Activated CD8-positive, alpha-beta memory T cell treated with anti-CD3 and anti-CD28 coated beads for 24 hours (primary cell): ENCODE data around the gene SPATA31C1.
"Not testable (repeated sequence)": the region's sequence is repeated elsewhere in the genome, so short reads cannot be mapped to it uniquely, and the experiment has no call there.

Experiments used
- DNase-seq: peaks from one replicate; pipeline ENCODE4 v3.0.0-alpha.2; 2020

SPATA31C1 gene

DNA sequence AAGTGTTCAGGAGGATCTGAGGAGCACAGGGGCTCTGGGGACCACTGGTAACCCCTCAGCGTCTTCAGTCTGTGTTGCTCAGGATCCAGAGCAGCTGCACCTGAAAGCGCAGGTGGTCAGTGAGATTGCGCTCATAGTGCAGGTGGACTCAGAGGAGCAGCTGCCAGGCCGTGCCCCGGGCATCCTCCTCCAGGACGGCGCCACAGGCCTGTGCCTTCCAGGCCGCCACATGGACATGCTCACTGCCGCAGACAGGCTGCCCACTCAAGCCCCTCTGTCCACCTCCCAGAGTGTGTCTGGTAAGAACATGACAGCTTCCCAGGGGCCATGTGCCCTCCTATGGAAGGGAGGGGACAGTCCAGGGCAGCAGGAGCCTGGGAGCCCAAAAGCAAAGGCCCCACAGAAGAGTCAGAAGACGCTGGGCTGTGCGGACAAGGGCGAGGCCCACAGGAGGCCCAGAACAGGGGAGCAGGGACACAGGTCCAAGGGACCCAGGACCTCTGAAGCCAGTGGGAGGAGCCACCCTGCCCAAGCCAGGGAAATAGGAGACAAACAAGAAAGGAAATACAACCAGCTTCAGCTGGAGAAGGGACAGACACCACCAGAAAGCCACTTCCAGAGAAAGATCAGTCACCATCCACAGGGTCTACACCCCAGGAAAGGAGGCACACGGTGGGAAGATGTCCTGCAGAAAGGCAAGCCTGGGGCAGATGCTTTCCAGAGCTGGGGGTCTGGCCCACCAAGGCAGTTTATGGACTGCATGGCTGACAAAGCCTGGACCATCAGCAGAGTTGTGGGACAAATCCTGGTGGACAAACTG is 29.9 kb upstream of the SPATA31C1 start:
- DNase-seq = no peak

DNA sequence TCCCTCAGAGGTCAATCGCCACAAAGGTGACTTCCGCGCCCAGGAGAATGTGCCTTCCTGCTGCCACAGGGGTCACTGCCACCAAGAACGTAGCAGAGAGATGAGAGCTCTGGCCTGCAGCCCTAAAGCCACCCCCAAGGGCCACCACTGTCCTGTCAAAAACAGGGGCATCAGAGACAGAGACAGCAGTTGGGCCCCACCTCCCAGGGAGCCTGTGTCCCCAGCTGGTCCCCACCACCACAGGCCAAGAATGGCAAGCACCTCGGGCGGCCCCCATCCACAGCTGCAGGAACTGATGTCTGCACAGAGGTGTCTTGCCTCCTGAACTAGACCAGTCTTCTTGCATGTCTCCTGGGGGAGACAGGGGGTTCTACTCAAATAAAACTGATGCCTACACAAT is 29.3 kb upstream of the SPATA31C1 start:
- DNase-seq = no peak

DNA sequence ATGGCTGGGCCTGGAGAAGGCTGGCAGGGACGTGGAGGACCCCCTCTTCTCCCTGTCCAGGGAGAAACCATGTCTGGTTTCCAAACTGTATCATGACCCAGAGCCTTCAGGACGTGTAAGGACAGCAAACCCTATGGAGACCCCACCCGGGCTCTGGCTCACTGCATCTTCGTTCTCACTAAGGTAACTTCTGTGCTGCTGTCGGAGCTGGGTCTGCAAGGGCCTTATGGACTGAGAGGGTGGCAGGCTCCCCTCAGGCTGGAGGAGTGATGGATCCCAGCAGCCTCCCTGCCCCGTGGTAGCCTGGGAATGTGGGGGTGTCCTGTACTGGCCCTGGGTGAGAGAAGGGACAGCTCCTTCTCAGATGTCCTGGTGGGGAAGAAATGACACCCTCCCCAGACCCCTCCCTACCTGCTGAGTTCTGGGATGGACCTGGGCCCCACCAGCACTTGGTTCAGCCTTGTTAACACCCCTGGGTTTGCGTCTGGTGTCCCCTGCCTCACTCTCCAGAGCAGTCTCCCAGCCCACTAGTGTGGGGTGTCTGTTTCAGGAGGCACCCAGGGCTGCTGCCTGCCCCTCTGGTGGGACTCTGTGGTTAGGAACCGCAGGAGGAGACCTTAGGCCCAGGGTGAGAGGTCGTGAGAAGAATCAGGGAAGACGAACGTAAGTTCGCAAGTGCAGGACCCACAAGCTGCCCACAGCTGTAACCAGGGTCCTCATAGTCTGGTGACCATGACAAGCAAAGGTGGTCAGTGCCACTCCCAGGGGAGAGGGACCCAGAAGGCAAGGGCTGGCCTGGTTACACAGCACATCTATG is 28.5 kb upstream of the SPATA31C1 start:
- no peak for DNase-seq

DNA sequence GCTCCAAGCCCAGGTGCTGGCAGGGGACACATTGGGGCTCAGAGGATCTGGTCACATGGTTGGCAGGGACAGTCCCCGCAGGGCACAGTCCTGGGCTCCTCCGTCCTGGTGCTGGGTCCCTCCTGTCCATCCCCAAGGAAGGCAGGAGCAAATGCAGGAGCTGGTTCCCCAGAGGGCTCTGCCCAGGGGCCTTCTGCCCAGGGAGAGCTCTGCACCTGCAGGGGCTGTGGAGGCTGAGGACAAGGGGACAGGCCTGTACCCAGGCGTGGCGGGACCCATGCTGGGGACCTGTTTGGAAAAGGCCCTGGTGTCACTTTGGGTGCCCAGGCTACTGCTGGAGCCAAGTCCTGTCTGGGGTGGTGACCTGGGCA is 27.9 kb upstream of the SPATA31C1 start:
- no peak for DNase-seq

DNA sequence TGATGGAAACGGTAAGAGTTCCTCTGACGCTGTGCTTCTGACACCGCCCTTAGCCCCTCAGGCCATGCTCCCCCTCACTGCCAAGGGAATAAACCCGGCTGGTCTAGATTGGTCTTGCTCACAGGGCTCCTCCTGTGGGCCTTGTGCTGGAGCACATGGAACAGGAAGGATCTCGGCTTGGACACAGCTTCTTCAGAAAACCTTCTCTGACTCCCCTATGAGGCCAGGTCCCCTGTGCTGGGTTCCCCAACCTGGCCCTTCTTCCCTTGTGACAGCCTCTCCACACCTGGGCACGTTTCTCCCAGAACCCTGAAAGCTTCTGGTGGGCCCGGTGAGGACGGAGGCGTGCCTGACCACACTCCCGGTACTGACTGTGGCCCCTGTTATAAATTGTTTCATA is 26.9 kb upstream of the SPATA31C1 start:
- DNase-seq = no peak

DNA sequence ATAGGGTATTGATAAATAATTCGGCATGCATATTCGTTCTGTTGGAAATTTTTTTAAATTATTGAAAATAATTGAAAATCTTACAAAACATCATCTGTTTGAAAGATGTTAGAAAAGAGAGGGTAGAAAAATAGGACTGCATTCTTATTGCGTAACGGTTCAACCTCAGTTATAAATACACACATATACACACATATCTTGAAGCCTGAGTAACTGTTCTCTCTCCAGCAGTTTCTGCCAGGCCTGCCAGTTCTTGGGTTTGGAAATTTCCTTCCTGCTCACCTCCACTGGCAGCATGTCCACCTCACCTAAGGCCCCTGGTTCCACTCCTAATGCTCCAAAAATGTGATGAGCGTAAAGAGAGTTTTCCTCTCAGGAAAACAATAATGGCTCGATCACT is 26.0 kb upstream of the SPATA31C1 start:
- no peak for DNase-seq

DNA sequence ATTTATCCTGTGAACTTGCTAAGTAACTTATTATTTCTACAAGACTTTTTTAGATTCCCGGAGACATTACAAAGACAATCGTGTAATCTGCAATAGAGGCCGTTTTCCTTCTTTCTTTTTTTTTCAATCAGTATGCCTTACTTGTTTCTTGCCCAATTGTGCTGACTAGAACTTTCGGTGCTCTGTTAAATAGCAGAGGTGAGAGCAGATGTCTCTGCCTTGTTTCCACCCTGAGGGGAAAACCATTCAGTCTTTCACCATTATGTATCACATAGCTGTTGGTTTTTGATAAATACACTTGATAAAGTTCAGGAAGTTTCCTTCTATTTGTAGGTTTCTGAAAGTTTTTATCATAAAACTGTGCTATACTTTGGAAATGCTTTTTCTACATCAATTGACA is 24.8 kb upstream of the SPATA31C1 start:
- DNase-seq = no peak

DNA sequence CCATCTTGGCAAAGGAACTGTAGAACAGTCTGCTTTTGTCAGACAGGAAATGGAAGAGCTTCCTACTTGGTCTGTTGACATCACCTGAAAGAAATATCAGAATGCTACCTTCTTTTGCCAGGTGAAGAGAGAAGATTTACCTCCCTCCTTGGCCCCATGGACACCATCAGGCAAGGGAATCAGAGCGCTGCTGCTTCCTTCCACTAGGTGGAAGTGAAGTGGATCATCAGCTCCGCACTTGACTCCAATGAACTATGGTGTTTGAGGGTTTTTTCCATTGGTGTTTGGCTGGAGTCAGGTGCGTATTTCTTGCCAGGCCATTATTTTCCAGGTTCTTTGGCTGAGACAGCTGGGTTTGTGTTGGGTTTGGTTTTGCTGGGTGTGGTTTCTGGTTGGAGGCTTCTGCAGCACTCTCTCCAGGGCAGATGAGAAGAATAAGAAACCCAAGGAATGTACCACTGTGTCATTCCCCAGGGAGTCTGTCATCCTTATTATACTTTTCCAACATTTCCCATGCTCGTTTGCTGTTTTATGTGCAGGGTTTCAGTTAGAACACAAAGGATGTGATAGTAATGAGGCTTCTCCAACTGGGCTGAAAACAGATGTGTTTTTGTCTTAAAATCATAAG is 22.6 kb upstream of the SPATA31C1 start:
- DNase-seq = no peak

DNA sequence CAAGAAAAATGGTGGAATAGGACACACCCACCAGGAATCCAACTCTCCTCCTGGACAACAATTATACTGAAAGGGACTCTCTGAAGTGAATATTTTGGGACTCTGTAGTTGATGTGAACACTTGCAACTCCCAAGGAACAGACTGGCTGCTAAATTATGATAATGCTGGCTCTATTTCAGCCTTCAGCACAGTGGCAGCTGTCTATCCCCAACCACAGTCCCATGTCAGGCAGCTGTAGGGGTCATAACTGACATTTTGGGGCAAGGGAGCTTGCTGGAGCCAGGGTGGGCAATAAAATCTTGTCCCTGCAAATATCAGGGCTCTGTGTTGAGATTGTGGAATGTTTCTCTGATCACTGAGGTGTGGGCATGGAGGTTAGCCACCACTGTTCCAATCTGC is 20.9 kb upstream of the SPATA31C1 start:
- no peak for DNase-seq

DNA sequence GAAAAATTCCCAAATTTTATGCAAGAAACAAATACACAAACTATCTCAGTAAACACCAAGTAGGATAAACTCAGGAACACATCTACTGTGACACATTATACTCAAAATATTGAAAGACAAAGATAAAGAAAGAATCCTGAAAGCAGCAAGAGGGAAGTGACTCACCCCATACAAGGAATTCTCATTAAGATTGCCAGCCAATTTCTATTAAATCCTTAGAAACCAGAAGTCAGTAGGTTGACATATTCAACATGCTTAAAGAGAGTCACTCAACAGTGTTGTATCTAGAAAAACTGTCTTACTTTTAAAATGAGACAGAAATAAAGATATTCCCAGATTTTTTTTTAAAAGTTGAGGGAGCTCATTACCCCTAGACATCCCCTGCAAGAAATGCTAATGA is 19.6 kb upstream of the SPATA31C1 start:
- DNase-seq = no peak

DNA sequence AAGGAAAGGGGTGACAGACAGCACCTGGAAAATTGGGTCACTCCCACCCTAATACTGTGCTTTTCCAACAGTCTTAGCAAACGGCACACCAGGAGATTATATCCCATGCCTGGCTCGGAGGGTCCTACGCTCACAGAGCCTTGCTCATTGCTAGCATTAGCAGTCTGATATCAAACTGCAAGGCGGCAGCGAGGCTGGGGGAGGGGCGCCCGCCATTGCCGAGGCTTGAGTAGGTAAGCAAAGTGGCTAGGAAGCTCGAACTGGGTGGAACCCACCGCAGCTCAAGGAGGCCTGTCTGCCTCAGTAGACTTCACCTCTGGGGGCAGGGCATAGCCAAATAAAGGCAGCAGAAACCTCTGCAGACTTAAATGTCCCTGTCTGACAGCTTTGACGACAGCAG is 15.4 kb upstream of the SPATA31C1 start:
- not testable (repeated sequence) for DNase-seq

DNA sequence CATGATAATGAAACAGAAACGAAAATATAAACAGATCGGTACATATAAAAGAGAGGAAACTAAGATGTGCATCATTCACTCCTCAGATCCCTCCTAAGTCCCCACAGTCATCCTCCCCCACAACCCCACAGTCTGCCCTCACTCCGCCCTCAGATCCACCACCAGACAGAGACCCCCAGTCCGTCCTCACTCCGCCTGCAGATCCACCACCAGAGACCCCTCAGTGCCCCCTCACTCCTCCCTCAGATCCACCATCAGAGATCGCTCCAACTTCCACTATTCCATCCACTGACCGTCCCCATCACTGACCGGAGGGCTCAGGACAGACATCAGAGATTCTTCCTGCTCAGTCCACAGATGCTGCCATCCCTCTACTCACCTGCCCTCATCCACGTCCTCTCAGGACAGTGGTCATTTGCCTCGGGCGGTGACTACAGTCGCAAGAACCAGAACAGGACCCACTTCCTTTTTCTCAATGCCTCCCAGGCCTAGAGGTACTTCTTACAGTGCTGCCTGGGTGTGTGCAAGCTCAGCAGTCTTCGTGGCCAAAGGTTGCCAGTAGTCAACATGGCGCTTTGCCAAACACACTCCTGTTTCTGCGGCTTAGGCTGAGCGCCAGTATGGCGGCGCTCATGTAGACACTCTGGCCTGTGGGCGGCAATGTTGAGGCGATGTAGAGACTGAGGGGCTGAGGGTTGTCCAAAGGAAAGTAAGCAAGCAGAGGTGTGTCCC is 8.3 kb upstream of the SPATA31C1 start:
- DNase-seq = no peak

DNA sequence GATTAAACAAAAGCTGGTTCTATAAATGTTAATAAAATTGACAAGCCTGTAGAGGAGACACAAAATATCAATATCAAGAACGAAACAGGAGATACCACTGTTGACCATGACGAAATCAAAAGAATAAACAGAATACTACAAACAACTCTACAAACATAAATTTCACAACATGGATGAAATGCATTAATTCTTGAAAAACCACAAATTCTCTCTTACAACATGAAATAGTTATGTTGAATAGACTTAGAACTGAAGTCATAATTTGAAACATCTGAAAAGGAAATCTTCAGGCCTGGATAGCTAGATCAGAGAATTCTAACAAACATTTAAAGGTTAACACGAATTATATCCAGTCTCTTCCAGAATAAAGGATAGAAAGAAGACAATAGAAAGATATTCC is 6.9 kb upstream of the SPATA31C1 start:
- DNase-seq = no peak

DNA sequence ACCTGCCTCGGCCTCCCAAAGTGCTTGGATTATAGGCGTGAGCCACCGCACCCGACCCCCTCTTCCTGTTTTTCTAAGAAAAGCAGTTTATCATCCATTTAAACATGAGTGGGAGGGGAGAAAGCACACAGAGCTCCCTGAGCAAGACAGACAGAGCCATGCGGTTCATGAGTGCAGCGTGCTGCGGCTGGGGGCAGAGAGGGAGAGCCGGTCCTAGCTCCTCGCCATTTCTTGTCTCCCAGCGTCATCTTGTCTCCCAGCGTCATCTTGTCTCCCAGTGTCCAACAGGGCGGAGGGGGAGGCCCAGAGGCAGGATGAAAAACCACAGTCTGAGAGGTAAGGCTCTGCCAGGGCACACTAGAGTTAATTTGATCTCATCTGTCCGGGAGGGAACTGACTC is 1.3 kb downstream of the SPATA31C1 start:
- not testable (repeated sequence) for DNase-seq

DNA sequence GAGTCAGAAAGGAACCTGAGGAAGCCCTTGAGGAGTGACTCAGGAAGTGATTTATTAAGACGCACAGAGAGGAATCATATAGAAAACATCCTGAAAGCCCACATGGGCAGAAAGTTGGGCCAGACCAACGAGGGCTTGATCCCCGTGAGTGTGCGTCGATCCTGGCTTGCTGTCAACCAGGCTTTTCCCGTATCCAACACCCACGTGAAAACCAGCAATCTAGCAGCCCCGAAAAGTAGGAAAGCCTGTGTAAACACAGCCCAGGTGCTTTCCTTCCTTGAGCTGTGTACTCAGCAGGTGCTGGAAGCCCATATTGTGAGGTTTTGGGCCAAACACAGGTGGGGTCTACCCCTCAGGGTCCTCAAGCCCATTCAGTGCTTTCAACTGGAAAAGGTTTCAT is 3.8 kb downstream of the SPATA31C1 start:
- not testable (repeated sequence) for DNase-seq

DNA sequence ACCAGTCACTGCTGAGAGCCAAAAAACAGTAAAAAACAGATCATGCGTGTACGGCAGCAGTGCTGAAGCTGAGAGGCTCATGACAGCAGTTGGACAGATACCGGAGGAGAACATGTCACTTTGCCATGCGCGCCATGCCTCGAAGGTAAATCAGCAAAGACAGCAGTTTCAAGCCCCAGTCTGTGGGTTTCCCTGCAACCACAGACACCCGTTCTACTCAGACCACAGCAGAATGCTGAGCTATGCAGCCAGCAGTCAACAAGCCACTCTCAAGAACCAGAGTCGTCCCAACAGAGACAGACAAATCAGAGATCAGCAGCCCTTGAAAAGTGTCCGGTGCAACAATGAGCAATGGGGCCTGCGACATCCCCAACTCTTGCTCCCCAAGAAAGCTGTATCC is 5.2 kb downstream of the SPATA31C1 start:
- DNase-seq = not testable (repeated sequence)

DNA sequence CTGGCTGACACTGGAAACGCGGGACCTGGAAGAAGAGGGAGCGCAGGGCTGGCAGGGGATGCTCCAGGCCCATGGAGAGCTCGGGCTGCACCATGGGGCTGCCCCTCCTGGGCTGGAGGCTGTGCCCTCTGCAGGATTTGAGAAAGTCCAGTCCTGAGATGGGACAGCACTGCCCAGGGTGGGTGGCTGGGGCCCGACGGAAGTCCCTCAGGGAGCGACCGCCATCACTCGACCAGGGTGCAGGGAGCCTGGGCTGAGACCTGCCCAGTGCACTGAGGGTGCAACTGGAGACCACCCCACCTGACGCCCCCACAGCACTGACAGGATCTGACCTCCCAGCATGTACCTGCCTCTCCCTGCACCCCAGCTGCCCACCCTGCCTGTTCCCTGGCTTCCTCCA is 7.1 kb downstream of the SPATA31C1 start:
- not testable (repeated sequence) for DNase-seq

DNA sequence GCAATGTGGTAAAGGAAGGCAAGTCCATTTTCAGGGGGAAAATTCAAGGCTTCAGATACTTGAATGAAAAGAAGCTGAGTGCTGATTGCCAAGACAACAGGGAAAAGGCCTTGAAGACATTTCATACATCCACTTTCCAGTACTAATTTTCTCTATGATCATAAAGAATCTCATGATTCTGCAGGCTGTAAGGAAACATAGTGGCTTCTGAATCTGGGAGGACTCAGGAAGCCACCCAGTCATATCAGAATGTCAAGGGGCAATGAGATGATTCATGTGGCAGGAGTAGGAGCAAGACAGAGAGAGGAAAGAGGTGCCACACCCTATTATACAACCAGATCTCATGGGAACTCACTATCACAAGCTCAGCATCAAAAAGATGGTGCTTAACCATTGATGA is 11.4 kb downstream of the SPATA31C1 start:
- DNase-seq = not testable (repeated sequence)

DNA sequence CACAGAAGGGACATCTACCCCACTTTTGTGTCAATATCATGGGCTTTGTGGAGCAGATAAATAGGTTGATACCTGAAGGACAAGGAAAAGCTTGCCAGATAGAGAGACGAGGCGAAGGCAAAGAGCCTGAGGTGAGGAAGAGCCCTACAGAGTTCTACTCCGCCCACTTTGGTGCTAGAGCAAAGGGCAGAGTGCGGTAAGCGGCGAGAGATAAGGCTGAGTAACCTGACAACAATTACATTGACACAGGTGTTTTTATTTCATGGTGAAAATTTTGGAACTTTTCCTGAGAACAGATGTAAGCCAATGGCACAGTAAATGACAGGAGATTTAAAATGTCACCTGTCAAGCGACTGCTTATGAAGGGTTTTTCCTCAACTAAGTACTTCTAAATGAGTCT is 16.7 kb downstream of the SPATA31C1 start:
- not testable (repeated sequence) for DNase-seq

DNA sequence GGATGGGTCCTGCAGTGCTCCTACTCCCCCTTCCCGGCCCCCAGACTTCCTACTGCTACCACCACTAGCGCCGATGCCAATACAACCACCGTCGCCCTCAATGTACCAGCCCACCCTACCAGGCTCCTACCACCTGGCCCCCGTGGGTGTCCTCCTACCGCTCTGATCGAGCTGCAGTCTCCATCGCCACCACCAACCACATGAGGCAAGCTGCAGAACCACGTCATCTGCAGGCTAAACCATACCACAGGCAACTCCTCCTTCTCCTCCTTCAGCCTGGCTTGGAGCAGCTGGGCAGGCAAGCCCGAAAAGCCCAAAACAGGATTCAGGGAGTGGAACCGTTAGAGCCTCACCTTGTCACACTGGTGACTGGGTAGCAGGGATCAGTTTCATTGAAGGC is 19.6 kb downstream of the SPATA31C1 start:
- not testable (repeated sequence) for DNase-seq

DNA sequence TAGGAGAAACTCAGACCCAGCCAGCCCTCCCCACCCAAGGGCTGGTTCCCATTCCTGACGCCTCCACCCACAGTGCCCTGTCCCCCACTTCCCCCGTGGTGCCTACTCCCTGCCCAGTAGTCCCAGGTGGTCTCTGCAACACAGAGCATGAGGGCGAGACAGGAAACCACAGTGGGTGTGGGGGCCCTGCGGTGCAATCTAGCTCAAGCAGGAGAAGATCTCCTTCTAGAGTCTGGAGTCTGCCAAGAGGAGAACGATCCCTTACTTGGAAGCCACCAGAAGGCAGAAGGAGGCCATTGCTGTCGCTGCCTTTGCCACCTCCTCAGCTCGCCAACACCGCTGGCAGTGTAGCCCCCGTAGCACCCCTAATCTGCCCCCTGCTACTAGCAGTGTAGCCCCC is 20.2 kb downstream of the SPATA31C1 start:
- DNase-seq = not testable (repeated sequence)

DNA sequence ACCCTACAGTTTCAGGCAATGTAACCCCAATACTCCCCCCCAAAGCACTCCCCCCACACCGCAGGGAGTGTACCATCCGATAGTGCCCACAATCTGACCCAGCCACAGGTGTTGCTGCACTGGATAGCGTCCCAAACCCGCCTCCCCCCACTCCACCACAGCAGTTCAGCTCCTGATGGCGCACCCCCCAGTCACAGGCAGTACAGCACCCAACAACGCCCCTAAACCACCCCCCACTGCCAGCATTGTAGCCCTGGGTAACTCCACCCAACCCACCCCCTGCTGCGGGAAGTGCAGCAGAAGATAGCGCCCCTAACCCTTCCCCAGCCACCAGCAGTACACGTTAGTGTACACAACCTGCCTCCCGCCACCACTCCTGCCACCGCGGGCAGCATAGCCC is 20.6 kb downstream of the SPATA31C1 start:
- DNase-seq = not testable (repeated sequence)

DNA sequence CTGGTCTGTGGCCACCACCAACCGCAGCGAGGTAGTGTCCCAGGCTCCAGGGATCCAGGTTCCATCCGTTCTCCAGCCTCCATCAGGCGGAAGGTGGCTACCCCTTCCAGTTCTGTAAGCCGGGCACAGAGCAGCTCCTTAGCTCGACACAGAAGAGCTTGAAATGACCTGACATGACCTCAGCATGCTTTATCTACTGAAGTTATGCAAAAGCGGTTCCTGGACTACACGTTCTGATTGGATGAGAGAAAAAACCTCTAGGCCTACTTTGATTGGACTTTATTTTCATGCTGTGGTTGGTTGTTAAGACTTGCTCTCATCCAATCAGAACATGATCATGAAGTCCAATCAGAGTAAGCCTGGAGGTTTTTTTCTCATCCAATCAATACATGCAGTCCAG is 21.3 kb downstream of the SPATA31C1 start:
- DNase-seq = not testable (repeated sequence)
